GM18951 (cell line): ENCODE results near the gene VWA3B.
"Not testable (repeated sequence)": the region's sequence is repeated elsewhere in the genome, so short reads cannot be mapped to it uniquely, and the experiment has no call there.

Experiments
- POLR2A ChIP-seq: IDR thresholded peaks from 4 replicates; pipeline ENCODE4 v1.6.1; 2011; ENCODE audit warnings: mild to moderate bottlenecking; ENCODE audit not compliant: insufficient read length, insufficient read depth; ENCODE audit errors: extremely low read depth
- in situ Hi-C: fragments of 300-500 bp; cut with MboI; formaldehyde crosslinking; loops from one replicate; pipeline ENCODE4 v1.12.0; 2022; ENCODE audit warnings: low sequenced_read_pairs, mixed read lengths, inconsistent platforms; ENCODE audit not compliant: unreplicated experiment

Gene VWA3B, protein sequence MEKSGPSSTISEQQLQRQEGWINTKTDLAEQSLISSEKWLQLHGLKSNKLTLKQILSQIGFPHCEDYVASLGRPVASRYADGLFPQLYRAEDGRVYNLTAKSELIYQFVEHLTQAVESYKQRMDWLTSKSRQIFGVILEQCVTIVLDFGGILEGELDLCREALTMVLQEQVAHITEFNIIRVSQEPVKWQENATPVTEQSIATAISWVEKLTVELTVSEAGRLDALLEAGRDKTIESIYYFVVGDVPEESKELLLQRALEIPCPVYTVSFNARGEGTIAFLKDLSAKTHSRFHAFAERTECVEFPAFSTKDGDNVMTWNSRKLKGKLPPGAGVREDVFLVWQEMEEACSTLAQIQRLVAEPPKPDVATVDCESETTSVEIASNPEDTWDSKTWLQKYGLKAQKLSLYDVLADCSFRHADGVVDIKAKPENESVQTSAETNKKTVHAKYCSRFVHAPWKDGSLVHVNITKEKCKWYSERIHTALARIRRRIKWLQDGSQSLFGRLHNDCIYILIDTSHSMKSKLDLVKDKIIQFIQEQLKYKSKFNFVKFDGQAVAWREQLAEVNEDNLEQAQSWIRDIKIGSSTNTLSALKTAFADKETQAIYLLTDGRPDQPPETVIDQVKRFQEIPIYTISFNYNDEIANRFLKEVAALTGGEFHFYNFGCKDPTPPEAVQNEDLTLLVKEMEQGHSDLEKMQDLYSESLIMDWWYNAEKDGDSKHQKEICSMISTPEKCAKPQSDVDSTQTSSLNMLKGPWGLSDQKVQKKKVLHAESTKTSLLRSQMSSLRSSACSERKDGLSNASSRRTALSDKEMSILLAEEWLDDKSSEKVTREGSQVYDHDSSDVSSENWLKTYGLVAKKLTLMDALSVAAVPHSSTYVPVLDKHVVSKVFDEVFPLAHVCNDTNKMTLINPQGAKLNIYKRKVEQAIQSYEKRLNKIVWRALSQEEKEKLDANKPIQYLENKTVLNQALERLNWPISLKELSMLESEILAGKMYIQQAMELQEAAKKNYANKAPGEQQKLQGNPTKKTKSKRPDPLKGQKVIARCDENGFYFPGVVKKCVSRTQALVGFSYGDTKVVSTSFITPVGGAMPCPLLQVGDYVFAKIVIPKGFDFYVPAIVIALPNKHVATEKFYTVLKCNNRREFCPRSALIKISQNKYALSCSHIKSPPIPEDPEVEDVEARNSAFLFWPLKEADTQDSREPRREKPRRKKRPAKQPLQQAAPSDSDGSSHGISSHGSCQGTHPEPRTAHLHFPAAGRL (N-terminal part only)

DNA sequence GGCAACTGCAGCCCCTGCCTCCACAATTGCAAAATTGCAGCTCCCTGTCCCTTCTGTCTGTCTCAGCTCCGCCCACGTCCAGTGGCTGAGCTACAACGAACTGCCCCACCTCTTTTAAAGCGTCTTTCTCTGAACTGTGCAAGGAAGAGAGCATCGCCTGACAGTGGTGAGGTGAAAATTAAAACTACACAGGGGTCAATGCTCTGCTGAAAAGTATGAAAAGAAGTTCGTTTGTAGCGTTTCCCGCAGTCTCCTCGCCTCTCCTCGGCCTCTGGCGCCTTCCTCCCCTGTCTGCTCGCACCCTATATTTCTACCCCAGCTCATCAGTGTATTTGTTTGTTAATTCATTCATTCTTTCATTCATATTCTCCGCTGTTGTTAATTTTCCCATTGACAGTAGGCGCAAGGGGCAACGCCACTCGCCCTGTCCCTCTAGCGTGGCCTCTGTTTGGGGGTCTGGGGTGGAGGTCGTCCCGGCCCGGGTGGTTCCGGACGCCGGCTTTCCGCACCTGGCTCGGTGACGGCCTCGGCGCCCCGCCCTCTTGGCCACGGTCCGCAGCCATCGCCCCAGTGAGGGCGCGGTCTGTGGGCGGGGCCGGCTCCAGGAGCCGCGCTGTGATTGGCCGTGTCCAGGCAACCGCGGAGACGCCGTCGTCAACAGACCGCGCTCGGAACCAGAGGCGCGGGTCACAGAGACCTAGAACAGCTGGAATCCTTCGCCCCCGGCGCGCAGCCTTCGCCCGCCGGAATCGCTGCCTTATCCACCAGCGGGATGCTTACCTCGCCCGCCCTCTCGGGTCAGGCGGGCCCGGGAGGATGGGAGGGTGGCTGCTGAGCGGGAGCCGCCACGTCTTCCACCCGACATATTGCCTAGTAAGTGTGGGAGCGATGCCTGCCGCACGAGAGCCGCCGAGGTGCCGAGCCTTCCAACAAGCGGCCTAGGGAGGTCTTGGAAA lies at the start of gene VWA3B:
TSS of gene VWA3B (plus strand) at position 677 of the 956 bp plus-strand sequence. CDS start 5,926 bp downstream, outside the sequence.
- TF ChIP-seq POLR2A: no peak
- in situ Hi-C loops: no loop called here

GRCh38 chr2:98037206-98037605 lies 49.8 kb upstream of the VWA3B start:
- in situ Hi-C loops: no loop called here
- no peak for TF ChIP-seq POLR2A

GRCh38 chr2:98037666-98038336 lies 49.2 kb upstream of the VWA3B start:
- in situ Hi-C loops: no loop called here
- no peak for TF ChIP-seq POLR2A

DNA sequence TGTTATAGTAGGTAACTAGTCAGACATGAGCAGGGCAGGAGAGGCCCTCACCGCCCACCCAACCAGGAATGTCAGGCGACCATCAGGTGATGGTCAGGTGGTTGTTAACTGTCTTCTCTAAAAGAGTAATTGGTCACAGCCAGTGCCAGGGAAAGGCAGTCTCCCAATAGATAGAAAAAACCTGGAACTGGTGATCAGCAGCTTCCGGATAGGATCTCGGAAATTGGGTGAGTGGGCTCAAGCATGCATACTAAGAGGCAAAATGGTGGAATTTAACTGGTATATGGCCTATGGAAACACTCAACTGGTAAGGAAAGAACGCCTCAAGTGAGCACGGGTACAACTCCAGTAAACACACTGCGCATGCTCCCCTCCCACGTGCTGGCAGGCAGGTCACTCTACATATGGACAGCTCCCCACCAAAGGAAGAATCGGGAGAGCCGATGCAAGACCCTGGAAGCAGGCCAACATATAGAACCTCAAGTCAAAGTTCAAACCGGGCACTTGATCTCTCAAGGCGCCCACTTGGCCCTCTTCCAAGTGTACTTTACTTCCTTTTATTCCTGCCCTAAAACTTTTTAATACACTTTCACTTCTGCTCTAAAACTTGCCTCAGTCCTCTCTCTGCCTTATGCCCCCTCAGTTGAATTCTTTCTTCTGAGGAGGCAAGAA lies 47.7 kb upstream of the VWA3B start:
- in situ Hi-C loops: no loop called here
- no peak for TF ChIP-seq POLR2A

GRCh38 chr2:98040331-98040939 lies 46.5 kb upstream of the VWA3B start:
- in situ Hi-C loops: no loop called here
- TF ChIP-seq POLR2A: no peak

DNA sequence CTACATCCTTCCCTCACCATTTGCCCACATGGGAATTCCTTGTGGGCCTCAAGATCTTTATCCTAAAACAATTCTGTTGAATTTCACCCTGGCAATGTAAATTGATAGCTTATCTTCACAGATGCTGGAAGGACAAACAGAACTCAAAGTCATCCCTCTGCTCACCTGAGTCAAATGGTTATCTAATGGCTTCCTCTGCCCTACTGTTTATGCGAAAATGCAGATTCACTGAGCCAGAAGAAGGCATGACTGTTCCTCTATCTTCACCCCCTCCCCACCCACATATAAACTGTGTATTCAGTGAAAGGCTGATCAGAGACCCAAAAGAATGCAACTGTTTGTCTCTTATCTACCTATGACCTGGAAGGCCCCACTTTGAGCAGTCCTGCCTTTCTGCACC lies 43.9 kb upstream of the VWA3B start:
- no peak for TF ChIP-seq POLR2A
- in situ Hi-C loops: no loop called here

DNA sequence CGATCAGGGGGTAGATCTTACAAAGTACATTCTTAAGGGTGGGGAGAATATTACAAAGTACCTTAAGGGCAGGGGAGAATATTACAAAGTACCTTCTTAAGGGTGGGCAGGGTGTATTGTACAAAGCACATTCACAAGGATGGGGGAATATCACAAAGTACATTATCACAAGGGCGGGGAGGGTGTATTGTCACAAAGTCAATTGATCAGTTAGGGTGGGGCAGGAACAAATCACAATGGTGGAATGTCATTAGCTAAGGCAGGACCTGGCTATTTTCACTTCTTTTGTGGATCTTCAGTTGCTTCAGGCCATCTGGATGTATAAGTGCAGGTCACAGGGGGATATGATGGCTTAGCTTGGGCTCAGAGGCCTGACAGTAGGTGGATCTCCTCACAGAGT lies 42.2 kb upstream of the VWA3B start:
- in situ Hi-C loops: not testable (repeated sequence)

DNA sequence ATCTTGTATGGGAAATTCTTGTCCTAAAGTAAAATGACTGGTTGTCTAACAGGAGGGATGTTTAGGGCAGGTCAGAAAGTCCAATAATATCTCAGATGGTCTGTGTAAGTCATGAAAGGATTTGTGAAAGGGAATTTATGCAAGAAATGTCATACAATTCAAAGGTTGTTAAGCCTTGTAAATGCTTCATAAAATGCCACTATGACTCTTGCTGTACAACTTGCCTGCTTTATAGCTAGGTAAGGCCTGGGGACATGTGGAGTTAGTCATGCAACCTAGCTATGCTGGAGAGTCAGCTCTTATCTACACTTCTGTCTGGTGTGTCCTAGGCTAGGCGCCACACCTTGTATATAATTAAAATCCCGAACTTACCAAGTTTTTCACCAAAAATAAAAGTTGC lies 36.9 kb upstream of the VWA3B start:
- in situ Hi-C loops: no loop called here

DNA sequence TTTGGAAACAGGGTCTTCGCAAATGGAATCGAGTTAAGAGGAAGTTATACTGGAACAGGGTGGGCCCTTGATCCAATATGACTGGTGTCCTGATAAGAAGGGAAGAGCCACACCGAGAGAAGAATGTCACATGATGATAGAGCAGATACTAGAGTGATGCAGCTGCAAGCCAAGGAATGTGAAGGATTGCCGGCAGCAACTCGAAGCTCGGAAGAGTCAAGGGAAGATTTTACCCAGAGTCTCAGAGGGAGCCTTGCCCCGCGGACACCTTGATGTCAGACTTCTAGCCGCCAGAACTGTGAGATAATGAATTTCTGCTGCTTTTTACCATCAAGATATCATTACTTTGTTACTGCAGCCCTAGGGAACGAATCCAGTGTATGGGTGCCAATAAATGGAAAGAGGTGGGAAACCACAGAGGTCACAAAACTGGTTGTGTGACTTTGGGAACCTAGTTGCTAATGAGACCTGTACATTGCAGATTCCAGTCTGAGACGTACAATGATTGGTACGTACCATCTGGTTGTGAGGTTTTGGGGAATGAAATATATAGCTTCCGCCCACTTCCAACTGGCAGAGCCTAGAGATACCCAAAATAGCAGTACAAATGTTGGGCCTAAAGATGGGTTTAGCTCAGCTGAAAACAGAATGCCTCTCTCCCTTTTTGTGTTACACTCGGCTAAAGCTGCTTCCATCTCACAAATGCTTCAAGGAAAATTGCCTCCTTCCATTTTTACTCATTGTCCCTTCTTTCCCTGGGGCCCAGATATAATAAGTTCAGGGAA lies 28.6 kb upstream of the VWA3B start:
- no peak for TF ChIP-seq POLR2A
- in situ Hi-C loops: no loop called here

More for the DNA sequence above, 36.9 kb upstream of the VWA3B start:
- no peak for TF ChIP-seq POLR2A

DNA sequence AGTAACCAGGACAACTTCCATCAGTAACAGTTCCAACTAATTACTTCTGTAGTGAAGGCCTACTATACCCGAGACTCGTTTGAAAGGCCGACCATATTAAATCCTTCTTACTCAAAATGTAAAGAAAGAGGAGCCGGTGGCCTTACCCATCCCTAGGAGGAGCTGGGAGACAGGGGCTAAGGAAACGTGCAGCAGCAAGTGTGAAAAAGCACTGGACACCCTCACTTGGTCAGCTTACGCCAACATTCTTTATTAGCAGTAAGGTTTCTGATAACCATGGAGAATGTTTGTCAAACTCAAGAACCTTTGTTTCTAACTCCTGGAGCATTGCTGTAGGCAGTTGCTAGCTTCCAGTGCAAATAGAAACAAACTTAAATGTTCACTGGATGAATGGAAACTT lies 26.7 kb upstream of the VWA3B start:
- no peak for TF ChIP-seq POLR2A
- in situ Hi-C loops: no loop called here
